CD1c-positive myeloid dendritic cell (primary cell): ENCODE results near the gene PEX14.
A peak's percentile ranks its signal among the peaks of the same experiment; 100 is the strongest.

ENCODE experiments used
- DNase-seq: peaks from one replicate; pipeline ENCODE4 v3.0.0-alpha.2; 2016; ENCODE audit errors: extremely low spot score

The PEX14 gene

DNA sequence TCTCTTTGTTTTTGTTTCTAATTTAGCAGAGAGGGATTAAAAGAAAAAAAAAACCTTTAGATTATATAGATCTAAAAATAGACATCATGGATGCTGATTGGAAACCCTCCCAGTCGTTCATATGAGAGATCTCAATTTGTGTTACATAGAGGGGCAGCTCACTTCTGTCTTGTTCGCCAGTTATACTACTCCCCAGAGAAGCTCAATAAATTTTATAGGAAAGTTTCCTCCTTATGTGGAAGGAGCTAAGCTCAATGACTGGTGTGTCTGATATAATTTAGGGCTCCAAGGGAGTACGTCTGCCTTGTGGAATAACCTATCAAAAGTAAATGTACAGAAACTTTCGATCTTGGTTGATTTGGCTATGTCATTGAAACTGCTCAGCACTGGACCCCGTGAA lies 117.6 kb downstream of the PEX14 start:
- DNase-seq, result no peak

DNA sequence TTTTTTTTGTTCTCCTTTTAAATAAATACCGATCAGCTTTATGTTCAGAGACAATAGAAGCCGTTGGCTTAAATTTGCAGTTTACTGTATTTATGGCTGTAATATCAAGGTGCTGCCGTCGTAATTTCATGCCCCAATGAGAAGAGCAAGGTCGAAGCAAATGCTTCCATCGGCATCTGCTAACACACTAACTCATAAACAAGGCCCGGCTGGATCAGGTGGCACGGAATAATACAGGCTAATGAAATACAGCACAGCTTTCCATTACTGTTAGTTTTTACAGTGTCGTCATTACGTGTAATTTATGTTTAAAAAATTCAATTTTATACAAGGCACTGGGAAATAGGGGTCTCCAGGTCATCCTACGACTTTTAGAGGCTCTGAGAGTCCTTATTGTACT lies 119.0 kb downstream of the PEX14 start:
- DNase-seq, result no peak

DNA sequence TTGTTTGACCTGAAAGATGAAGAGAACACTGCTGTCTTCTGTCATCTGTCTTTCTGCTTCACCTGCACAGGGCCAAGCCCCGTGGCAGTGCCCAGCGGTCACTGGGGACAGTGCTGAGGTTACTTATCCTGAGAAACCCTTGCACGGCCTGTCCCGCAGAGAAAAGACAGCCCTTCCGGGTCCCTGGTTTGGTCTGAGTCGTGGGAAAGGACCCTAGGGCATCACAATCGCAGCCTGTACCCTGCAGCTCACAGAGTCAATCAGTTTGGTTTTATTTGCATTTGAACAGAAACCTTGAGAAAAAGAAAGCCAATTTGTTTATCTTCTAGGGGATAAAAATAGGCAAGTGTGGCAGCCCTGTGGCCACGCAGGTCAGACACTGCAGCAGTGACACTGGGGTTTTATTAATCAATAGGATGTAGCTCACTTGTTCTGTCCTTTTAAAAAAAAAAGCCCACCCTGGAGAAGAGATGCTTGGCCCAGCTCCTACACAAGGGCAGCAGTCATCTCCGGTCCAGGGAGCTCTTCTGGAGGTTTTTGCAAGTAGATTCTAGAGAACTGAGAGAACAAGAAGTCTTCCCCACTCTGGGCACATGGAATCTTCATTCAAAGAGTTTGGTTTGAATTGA lies 120.0 kb downstream of the PEX14 start:
- no peak for DNase-seq

DNA sequence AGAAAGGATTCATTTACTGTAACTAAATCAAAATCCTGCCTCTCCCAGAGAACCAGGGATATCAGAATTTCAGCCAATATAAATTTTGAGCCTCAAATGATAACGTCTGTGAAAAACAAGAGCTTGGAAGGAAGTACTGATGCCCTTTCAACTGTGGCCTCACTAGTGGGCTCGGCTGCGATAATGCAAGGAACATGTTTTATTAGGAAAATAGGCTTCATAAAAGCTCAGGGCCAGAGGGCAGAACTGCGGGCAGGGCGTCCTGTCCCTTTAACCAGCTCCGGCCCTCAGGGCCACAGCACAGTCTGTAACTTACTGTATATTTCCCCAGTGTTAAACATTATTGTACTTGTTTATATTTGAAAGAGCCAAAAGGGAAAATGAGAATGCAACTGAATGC lies 122.0 kb downstream of the PEX14 start:
- no peak for DNase-seq

DNA sequence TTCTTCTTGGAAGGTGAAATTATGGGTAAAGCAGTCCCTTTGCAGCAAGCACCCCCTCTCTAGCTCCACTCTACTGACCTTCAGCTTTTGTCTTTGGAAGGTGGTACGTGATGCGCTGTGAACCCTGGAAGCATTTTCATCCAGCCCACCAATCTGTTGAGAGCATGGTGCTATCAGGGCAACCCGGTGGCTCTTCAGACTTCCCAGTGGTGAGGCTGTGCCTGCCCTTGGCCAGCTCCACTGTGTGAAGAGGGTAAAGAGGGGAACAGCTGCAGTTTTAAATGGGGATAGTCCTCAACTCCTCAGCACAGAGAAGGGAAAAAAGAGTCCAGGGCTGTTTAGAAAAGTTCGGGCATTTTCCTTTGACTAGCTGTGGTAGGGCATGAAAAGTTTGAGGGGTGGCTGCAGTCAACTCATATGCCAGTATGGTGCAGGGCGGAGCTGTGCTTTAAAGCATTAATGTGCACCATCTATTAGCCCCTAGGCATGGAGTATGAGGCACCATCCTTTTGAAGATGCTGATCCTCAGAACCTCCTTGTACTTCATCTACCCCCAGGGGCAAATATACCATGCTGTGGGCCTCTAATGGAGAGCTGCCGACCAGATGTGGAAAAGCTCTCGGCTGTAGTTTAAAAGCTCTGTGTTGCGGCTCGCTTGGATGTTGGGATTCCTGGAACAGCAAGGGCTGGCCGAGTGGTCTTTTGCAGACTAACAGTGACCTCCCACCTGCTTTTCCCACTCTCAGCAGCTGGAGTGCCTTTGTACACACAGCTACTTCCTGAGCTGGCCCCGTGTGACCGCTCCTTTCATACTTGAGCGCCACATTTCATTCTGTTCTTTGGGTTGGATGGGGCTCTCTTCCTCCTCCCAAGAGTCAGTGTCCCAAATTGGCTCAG lies 123.0 kb downstream of the PEX14 start:
- no peak for DNase-seq

DNA sequence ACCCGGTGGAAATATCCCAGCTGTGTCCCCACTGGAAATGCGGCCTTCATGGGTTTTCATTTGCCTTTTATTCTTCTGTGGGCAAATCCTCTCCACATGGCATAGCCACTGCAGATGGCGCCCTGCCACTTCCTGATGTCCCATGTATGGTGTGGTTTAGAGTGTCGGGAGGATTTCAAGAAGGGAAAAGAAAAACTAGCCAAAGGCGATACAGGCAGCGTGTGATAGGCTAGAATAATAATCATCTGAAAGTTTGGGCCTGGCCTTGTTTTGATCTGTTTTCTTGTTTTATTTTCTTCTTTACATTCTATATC lies 123.6 kb downstream of the PEX14 start:
- DNase-seq, result no peak

DNA sequence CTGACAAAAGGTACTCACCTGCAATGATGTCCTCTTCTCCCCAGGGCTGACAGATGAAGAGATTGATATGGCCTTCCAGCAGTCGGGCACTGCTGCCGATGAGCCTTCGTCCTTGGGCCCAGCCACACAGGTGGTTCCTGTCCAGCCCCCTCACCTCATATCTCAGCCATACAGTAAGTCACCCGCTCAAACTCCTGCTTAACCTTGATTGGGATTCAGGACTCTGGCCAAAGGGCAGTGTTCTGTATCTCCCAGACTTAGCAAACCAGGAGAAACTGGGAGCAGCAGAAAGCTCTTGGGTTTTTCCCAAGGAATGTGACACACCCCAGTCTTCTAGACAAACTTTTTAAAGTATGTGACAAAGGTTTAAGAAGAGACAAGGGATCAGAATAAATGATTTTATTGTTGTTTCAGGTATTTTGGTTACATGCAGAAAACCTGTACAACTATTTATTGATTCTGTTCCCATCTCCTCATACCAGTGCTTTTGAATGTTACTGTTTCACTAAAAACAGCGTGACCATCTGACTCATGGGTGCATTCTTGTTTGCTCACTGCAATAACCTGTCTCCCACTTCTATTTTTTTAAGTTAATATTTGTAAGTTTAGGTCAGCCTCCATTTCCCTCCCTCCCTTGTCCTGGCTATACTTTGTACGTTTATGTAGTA lies 124.6 kb downstream of the PEX14 start:
- no peak for DNase-seq

DNA sequence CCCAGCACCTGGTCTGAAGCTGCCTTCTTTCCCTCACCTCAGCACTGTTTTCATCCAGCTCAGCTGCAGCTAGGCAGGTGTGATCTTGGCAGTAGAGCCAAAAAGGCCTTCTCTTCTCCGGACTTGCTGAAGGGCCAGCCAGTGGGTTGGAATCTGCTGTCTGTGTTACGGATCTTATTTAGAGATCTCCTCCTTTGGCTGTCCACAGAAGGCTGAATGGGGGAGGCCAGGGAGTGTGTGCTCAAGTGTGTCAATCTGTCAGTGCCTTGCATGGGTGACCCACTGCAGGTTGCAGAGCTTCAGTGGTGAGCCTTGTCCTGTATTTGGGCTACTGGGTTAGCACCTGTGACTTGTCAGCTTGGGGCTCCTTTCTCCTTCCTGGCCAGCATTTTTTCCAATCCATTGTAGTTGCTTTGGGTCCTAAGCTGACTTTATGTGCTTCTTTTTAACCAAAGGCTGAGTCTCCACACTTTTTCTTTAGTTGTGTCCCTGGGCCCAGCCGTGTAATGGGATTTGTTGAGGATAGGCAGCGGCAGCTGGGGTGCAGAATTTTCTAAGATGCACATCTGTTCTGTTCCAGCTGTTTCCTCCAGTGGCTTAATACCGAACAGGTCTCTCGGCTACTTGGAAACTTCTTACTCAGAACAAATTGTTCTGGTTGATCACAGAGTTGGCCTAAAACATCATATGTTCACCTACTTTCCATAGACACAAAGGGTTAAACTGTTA lies 126.8 kb downstream of the PEX14 start:
- no peak for DNase-seq

DNA sequence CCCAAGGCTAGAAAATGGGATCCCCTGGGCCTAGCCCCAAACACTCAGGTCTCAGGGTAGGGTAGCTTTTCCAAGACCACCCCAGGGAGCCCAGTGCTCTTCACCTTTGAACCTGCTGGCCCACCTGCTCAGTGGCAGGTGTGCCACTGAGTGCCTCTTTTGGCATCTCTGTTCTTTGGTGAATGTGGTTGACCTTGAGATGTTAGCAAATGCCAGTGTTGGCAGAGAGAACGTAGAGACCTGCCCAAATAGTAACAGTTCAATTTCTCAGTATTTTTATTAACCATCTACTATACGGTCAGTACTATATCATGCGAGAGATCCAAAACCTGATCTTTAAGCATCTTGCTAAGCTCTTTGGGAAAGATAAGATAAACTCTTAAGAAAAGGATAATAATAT lies 128.2 kb downstream of the PEX14 start:
- no peak for DNase-seq

DNA sequence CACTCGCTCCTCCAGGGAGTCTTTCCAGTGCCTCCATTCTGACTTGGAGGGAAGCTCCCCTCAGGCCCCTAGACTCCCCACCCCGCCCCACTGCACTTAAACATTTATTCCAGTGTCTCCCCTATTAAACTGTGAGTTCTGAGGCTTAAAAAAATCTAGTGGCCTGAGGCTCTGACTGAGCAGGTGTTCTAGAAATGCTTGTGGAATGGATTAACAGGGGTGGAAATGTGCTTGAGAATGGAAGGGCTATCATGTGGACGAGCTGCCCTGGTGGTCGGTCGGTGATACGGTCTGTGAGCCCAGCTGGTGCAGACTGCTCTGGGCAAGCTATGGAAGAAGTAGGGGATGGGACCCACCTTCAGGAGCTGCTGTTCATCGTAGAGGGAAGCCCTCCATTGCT lies 130.2 kb downstream of the PEX14 start:
- DNase-seq, result no peak

DNA sequence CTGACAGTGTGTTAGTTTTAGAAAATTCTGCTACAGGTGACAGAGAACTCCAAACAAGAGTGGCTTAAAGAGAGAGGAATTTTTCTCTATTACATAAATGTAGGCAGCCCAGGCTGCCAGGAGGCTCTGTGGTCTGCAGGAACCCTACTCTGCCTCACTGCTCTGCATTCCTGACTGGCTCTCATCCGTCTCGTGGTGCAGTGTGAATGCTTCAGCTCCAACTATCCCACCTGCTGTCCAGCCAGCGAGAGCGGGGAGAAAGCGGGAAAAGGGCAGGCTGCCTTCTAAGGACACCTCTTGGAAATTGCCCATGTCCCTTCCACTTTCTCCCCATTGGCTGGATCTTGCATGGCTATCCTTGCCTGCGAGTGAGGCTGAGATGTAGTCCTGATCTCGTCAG lies 131.3 kb downstream of the PEX14 start:
- DNase-seq, result no peak

DNA sequence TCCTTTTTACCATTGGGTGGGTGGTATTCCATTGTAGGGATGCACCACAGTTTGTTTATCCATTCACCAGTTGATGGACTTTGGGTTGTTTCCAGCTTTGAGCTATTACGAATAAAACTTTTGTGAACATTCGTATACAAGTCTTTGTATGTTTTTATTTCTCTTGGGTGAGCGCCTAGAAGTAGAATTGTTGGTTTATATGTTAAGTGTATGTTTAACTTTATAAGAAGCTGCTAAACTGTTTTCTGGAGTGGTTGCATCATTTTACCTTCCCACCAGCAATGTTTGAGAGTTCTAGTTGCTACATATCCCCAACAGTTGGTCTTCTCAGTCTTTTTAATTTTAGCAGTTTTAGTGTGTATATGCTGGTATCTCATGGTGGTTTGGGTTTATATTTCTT lies 132.5 kb downstream of the PEX14 start:
- DNase-seq, result no peak

DNA sequence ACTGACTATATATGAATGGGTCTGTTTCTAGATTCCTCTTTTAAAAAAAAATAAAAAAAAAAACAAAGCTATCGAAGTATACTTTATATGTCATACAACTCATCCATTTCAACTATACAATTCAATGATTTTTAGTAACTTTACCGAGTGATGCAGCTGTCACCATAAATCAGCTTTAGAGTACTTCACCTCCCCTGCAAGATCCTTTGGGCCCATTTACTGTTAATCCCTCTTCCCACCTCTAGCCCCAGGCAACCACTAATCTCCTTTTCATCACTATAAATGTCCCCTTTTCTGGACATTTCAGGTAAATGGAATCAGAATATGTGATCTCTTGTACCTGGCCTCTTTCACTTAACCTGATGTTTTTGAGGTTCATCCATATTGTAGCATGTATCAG lies 133.9 kb downstream of the PEX14 start:
- DNase-seq, result no peak

DNA sequence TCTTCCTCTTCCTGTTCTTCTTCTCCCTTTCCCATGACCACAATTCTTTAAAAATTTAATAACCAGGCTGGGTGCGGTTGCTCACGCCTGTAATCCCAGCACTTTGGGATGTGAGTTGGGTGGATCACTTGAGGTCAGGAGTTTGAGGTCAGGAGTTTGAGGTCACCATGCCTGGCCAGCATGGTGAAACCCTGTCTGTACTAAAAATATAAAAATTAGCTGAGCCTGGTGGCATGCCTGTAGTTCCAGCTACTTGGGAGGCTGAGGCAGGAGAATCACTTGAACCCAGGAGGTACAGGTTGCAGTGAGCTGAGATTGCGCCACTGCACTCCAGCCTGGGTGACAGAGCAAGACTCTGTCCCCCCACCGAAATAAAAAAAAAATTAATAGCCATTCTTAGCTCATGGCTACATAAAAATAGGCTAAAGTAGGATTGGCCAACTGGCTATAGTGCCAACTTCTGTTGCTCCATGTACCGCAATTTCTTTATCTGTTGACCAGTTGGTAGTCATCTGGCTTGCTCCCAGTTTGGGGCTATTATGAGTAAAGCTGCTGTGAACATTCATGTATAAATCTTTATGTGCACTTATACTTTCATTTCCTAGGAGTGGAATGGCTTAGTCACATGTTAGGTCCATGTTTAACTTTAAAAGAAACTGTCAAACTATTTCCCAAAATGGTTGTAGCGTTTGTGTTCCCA lies 136.3 kb downstream of the PEX14 start:
- DNase-seq, result no peak

DNA sequence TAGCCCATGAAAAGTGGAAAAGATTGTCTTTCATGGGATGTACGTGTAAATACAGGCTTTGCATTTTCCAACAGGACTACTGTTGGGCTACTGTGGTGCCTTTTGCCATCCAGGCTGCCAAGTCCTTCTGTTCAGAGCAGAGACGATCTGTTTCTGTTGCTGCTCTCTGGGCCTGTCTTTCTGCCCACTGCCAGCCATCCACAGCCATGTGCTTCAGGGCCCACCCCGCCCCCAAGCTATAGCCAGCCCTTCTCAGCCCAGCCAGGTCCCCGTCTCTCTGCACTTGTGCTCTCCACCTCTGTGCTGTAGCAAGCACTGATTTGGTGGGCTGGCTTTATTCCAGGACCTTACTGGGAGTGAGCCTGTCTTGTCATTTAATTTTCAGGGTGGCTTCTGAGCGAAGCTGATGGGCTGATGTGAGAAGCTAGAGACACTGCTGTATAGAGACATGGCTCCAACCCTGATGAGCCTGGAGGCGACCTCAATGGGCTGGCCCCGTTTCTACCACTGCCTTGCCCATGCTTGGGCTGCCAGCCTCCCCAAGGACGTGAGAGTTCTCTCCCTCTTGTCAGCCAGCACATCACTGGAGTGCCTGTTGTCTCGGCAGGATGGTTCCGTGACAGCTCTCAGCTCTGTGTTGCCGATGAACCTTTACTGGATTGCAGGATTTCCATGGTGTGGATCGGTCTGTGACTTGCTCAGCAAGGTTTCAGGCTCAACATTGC lies 137.8 kb downstream of the PEX14 start:
- no peak for DNase-seq

DNA sequence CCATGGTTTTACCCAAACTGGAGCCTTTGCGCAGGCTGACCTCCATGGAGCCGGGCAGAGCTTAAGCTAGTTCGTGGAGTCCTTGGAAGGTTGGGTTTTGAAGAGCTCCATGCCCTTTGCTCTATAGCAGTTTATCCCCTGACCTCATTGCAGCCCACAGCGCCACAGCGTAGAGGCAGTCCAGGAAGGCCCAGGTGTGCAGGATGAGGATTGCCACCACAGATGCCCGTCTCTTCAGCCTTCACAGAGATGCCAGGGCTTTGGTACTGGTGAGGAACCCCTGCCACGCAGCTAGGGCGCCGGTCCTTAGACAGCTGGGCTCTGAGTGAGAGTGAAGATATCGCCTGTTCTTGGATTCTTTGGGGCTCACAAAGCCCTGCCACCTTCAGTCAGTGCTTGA lies 138.6 kb downstream of the PEX14 start:
- DNase-seq, result no peak

DNA sequence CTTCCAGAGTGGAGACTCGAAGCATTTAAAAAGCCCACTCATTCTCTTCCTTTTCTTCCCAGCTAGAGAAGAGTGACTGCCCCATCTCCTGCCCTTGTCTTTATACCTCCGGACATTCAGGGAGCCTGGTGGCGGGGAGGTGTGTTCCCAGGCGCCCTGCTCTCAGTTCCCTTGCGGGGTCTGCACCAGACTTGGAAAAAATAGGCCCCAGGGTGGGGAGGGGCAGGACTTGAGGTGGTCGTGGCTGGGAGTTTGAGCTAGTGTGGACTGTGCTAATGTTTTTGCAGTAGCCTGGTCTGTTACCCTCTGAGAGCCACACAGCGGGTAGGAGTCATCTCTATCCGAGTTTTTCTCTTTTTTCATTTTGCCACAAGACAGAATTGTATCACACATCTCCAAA lies 139.1 kb downstream of the PEX14 start:
- no peak for DNase-seq

DNA sequence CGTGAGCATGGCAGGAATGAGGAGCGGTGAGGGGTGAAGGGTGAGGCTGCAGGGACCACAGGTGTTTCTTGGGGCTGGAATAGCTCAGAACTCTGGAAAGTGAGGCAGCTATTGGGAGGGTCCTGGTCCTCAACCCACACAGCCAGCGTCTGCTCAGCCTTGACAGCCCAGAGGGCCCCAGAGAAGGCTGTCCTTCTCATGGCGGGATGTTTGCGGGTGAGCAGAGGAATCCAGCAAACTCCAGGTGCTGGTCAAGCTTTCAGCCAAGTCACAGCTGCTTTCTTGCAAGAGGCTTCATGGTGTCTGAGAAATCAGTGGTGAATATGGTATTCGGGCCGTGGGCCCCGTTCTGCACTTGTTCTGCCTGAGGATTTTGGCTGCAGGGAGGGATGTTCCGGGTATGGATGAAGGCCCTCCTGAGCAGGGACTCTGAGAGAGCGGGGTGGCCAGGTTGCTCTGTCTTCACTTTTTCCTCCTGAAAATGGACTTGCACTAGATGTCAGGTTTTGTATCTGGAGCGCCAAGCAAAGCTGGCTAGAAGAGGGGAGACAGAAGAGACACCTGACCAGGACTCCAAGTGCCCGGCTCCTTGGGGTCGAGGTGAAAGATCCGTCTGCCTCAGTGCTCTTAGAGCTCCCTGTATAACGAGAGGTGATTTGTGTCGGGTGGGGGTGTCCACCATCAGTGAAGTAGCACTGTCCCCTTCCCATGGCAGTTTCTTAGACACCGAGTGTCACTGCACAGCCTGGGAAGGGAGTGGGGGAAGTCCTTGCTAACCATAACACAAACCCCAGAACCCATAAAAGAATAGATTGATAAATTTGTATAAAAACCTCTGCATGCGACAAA lies 139.9 kb downstream of the PEX14 start:
- DNase-seq, result no peak

DNA sequence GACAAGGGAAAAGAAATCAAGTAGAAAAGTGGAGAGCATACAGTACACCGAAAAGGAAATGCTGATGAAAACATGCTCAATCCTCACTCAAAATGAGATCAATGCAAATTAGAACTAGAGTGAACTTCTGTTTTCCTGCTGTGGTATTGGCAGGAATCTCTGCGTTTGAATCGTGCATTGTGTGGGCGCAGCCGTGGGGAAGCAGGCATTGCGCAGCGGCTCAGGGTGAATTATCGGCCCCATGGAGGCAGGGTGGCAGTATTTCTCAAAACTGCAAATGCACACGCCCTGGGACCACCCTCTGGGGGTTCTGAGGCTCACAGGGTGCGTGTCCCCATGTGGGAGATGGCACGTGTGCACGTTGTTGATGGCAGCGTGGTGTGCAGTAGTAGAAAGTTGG lies 140.6 kb downstream of the PEX14 start:
- peak; percentile 61 for DNase-seq
